Smooth muscle cell (in vitro differentiated cells): ENCODE data around the gene TNFSF8. TPM values are rescaled to one million over a fixed set of nuclear protein-coding genes. Genes with fewer than 3 reads are reported as not detected.

ENCODE experiments used
- DNase-seq: peaks from one replicate; lab custom pipeline; 2025; ENCODE audit not compliant: unreplicated experiment; lab: John Stamatoyannopoulos, UW
- H2AFZ ChIP-seq: fragments of 200-600 bp; sonication (generic); 2 replicates; pipeline ENCODE4 v1.6.0; 2016; ENCODE audit warnings: antibody characterized with exemption, low read depth, mild to moderate bottlenecking
- H3F3A ChIP-seq: fragments of 200-600 bp; sonication (generic); 2 replicates; pipeline ENCODE4 v1.6.0; 2017; ENCODE audit warnings: antibody characterized with exemption, low read depth
- H3K27ac ChIP-seq: fragments of 200-600 bp; sonication (generic); 2 replicates; pipeline ENCODE4 v1.5.1; 2016; ENCODE audit warnings: low read depth, mild to moderate bottlenecking
- H3K27me3 ChIP-seq: fragments of 200-600 bp; sonication (generic); 2 replicates; pipeline ENCODE4 v1.6.1; 2016; ENCODE audit warnings: low read depth, mild to moderate bottlenecking
- H3K36me3 ChIP-seq: fragments of 200-600 bp; sonication (generic); 2 replicates; pipeline ENCODE4 v1.5.1; 2016; ENCODE audit warnings: low read depth
- H3K4me1 ChIP-seq: fragments of 200-600 bp; sonication (generic); 2 replicates; pipeline ENCODE4 v1.5.1; 2016; ENCODE audit warnings: low read depth
- H3K4me2 ChIP-seq: fragments of 200-600 bp; sonication (generic); 2 replicates; pipeline ENCODE4 v1.6.0; 2016; ENCODE audit warnings: mild to moderate bottlenecking
- H3K4me3 ChIP-seq: fragments of 200-600 bp; sonication (generic); 2 replicates; pipeline ENCODE4 v1.5.1; 2016; ENCODE audit warnings: mild to moderate bottlenecking
- H3K79me2 ChIP-seq: fragments of 200-600 bp; sonication (generic); 2 replicates; pipeline ENCODE4 v1.6.0; 2016; ENCODE audit warnings: low read depth, mild to moderate bottlenecking
- H3K9ac ChIP-seq: fragments of 200-600 bp; sonication (generic); 2 replicates; pipeline ENCODE4 v1.6.0; 2016; ENCODE audit warnings: low read depth
- H3K9me3 ChIP-seq: fragments of 200-600 bp; sonication (generic); replicated peaks from 2 replicates; pipeline ENCODE4 v1.5.1; 2016; ENCODE audit warnings: low read depth
- H4K20me1 ChIP-seq: fragments of 200-600 bp; sonication (generic); 2 replicates; pipeline ENCODE4 v1.6.0; 2016; ENCODE audit warnings: low read depth
- CTCF ChIP-seq: fragments of 200-600 bp; sonication (generic); IDR thresholded peaks from 2 replicates; pipeline ENCODE4 v1.5.1; 2017; ENCODE audit warnings: borderline replicate concordance, mild to moderate bottlenecking, antibody characterized with exemption; ENCODE audit not compliant: insufficient read depth, poor library complexity, severe bottlenecking
- WGBS: methylation state at CpG from one replicate; pipeline ENCODE4 v1.1.7; 2016; ENCODE audit warnings: low lambda C conversion rate; 5-methylcytosine and 5-hydroxymethylcytosine counted together
- polyA plus RNA-seq: library from polyadenylated mRNA; unstranded; fragments of >200 nt; fragmentation: Nextera tagmentation; extraction: Ambion mirVana; gene quantifications from 2 replicates; pipeline ENCODE4 v1.2.1, GENCODE V29; 2016
- total RNA-seq: library from RNA; depleted of rRNA; stranded (reverse); fragments of >200 nt; gene quantifications from 2 replicates; pipeline ENCODE4 v1.2.3, GENCODE V29; 2014

Gene TNFSF8
- total RNA-seq = not detected in 2 replicates
- polyA plus RNA-seq = not detected in 2 replicates

- Histone ChIP-seq H3F3A (no peaks in the 10 kb centered on the region), H3K4me1 (no peaks in the 10 kb centered on the region), H3K36me3 (no peaks in the 10 kb centered on the region), H3K4me2 (no peak within 1 kb of the TSS), H3K4me3 (no peak within 1 kb of the TSS), H3K9ac (no peak within 1 kb of the TSS), H2AFZ (no peak within 1 kb of the TSS), H3K9me3 (no peaks in the 10 kb centered on the region), H3K27ac (no peak within 1 kb of the TSS), H3K27me3 (no peaks in the 10 kb centered on the region), H4K20me1 (no peaks in the 10 kb centered on the region), H3K79me2 (no peaks in the 10 kb centered on the region)
- TF ChIP-seq CTCF = no peak
- WGBS = 95% methylated on average over 24 of the region's 24 CpGs
- DNase-seq = no peak
These were observed at the start of gene TNFSF8 for GRCh38 chr9:114930056-114930812. Gene TNFSF8, minus strand, starts transcription at chr9:114930591. Its CDS starts 288 bp downstream, at chr9:114930303.

- Histone ChIP-seq H3F3A (peaks cover 11% of the 10 kb centered on the region), H3K36me3 (no peaks in the 10 kb centered on the region), H4K20me1 (no peaks in the 10 kb centered on the region), H3K27me3 (no peaks in the 10 kb centered on the region), H3K9me3 (no peaks in the 10 kb centered on the region), H3K4me3 (no peak overlapping the region), H3K27ac (no peak overlapping the region), H3K79me2 (no peaks in the 10 kb centered on the region), H3K4me2 (no peak overlapping the region), H2AFZ (no peak overlapping the region), H3K9ac (no peak overlapping the region), H3K4me1 (peaks cover 6% of the 10 kb centered on the region)
- no peak for TF ChIP-seq CTCF
- WGBS = 98% methylated on average over 2 of the region's 2 CpGs
- no peak for DNase-seq
These were observed 42.8 kb upstream of the TNFSF8 start for GRCh38 chr9:114973216-114973615.

- no peak for DNase-seq
- H3K4me2 ChIP-seq = no peak overlapping the region
- H3F3A ChIP-seq = peaks cover 11% of the 10 kb centered on the region
- 77% methylated on average over 3 of the region's 3 CpGs for WGBS
- no peak overlapping the region for H3K9ac ChIP-seq
- H3K9me3 ChIP-seq = no peaks in the 10 kb centered on the region
- H3K27me3 ChIP-seq = no peaks in the 10 kb centered on the region
- H3K36me3 ChIP-seq = no peaks in the 10 kb centered on the region
- H3K79me2 ChIP-seq = no peaks in the 10 kb centered on the region
- H2AFZ ChIP-seq = no peak overlapping the region
- H3K4me3 ChIP-seq = no peak overlapping the region
- H3K27ac ChIP-seq = no peak overlapping the region
- peaks cover 6% of the 10 kb centered on the region for H3K4me1 ChIP-seq
- no peaks in the 10 kb centered on the region for H4K20me1 ChIP-seq
- TF ChIP-seq CTCF = no peak
These were observed 42.2 kb upstream of the TNFSF8 start for GRCh38 chr9:114972510-114973136.

- no peaks in the 10 kb centered on the region for H3K79me2 ChIP-seq
- no peaks in the 10 kb centered on the region for H3K27me3 ChIP-seq
- no peaks in the 10 kb centered on the region for H3K36me3 ChIP-seq
- no peaks in the 10 kb centered on the region for H3K9me3 ChIP-seq
- WGBS = 66% methylated on average over 1 of the region's 1 CpG
- H3F3A ChIP-seq = peaks cover 11% of the 10 kb centered on the region
- DNase-seq = no peak
- H2AFZ ChIP-seq = no peak overlapping the region
- no peak for TF ChIP-seq CTCF
- H3K4me2 ChIP-seq = peak overlapping the region; percentile 8
- peak overlapping the region; percentile 56 for H3K27ac ChIP-seq
- peaks cover 6% of the 10 kb centered on the region for H3K4me1 ChIP-seq
- no peak overlapping the region for H3K9ac ChIP-seq
- H3K4me3 ChIP-seq = no peak overlapping the region
- H4K20me1 ChIP-seq = no peaks in the 10 kb centered on the region
These were observed 38.9 kb upstream of the TNFSF8 start for GRCh38 chr9:114969269-114969668.
